ENCODE results near the gene ANKDD1B. TPM values are rescaled to one million over a fixed set of nuclear protein-coding genes. Genes with fewer than 3 reads are reported as not detected.

ANKDD1B gene
- total RNA-seq, 8 experiments from 2014 or later, result 0.08 to 2.6 (median 0.31) TPM; not detected in 2

GRCh38 chr5:75706016-75706415 is 94.8 kb downstream of the ANKDD1B start:
- no peak overlapping the region for H3K4me3 ChIP-seq
- 60 to 100% (median 100%) methylated on average over 1 of the region's 1 CpG; no CpG with 5 or more reads in 2 of the 10 experiments for WGBS, 10 experiments
- ATAC-seq (replicated peaks in 6 of 8), result no peak
- no peak overlapping the region for H3K27ac ChIP-seq
- no peaks in the 10 kb centered on the region for H3K4me1 ChIP-seq (replicated peaks in 1 of 2)
- in situ Hi-C loops (cut with MboI; ENCODE audit: low pct_unique_long_range_greater_than_20kb in 2 of 9, low sequenced_read_pairs in 9 of 9, unreplicated experiment in 9 of 9), result no loop called here

- in situ Hi-C loops (cut with MboI; ENCODE audit: low pct_unique_long_range_greater_than_20kb in 2 of 9, low sequenced_read_pairs in 9 of 9, unreplicated experiment in 9 of 9), result no loop called here
- WGBS, 10 experiments, result 80 to 100% (median 97%) methylated on average over 1 to 3 of the region's 3 CpGs; no CpG with 5 or more reads in 4 of the 10 experiments
- H3K27ac ChIP-seq, result no peak overlapping the region
- no peak overlapping the region for H3K4me3 ChIP-seq
- no peaks in the 10 kb centered on the region for H3K4me1 ChIP-seq (replicated peaks in 1 of 2)
- ATAC-seq (replicated peaks in 6 of 8), result no peak
These were observed 95.5 kb downstream of the ANKDD1B start for GRCh38 chr5:75706775-75707174.

GRCh38 chr5:75707911-75708509 is 96.8 kb downstream of the ANKDD1B start:
- H3K4me3 ChIP-seq, result no peak overlapping the region
- in situ Hi-C loops (cut with MboI; ENCODE audit: low pct_unique_long_range_greater_than_20kb in 2 of 9, low sequenced_read_pairs in 9 of 9, unreplicated experiment in 9 of 9), result no loop called here
- no peak overlapping the region for H3K27ac ChIP-seq
- ATAC-seq (replicated peaks in 6 of 8), result no peak
- WGBS, 10 experiments, result 17 to 100% (median 63%) methylated on average over 1 of the region's 1 CpG; no CpG with 5 or more reads in 4 of the 10 experiments
- H3K4me1 ChIP-seq (replicated peaks in 1 of 2), result no peaks in the 10 kb centered on the region

- H3K4me1 ChIP-seq (replicated peaks in 1 of 2), result no peaks in the 10 kb centered on the region
- no peak overlapping the region for H3K27ac ChIP-seq
- ATAC-seq (replicated peaks in 6 of 8), result no peak
- H3K4me3 ChIP-seq, result no peak overlapping the region
- 78 to 100% (median 100%) methylated on average over 1 of the region's 1 CpG; no CpG with 5 or more reads in 5 of the 10 experiments for whole genome bisulfite sequencing, 10 experiments
- in situ Hi-C loops (cut with MboI; ENCODE audit: low pct_unique_long_range_greater_than_20kb in 2 of 9, low sequenced_read_pairs in 9 of 9, unreplicated experiment in 9 of 9), result no loop called here
These were observed 99.4 kb downstream of the ANKDD1B start for GRCh38 chr5:75710637-75711036.

GRCh38 chr5:75711151-75711550 is 99.9 kb downstream of the ANKDD1B start:
- no peak for ATAC-seq (replicated peaks in 6 of 8)
- Histone ChIP-seq H3K4me1 (replicated peaks in 1 of 2) (peaks cover 0 to 4% of the 10 kb centered on the region in 2 donors), H3K27ac (no peak overlapping the region), H3K4me3 (no peak overlapping the region)
- in situ Hi-C loops (cut with MboI; ENCODE audit: low pct_unique_long_range_greater_than_20kb in 2 of 9, low sequenced_read_pairs in 9 of 9, unreplicated experiment in 9 of 9), result no loop called here
- WGBS, 10 experiments, result 93 to 100% (median 100%) methylated on average over 1 of the region's 1 CpG; no CpG with 5 or more reads in 6 of the 10 experiments

- ATAC-seq (replicated peaks in 6 of 8), result no peak
These were observed 100.8 kb downstream of the ANKDD1B start for GRCh38 chr5:75712091-75712490.

GRCh38 chr5:75716715-75717081 is 105.4 kb downstream of the ANKDD1B start:
- peak; percentile 2 to 17 (median 6) for ATAC-seq (replicated peaks in 6 of 8)
- 0 to 10% (median 2%) methylated on average over 1 to 6 of the region's 7 CpGs; no CpG with 5 or more reads in 2 of the 10 experiments for WGBS, 10 experiments
- Histone ChIP-seq H3K27ac (peak overlapping the region; percentile 58 to 82), H3K4me3 (peak overlapping the region; percentile 58 to 97 (median 76)), H3K4me1 (replicated peaks in 1 of 2) (peaks cover 0 to 7% of the 10 kb centered on the region in 2 donors)
- in situ Hi-C loops (cut with MboI; ENCODE audit: low pct_unique_long_range_greater_than_20kb in 2 of 9, low sequenced_read_pairs in 9 of 9, unreplicated experiment in 9 of 9), result no loop called here

More at GRCh38 chr5:75712091-75712490, 100.8 kb downstream of the ANKDD1B start:
- in situ Hi-C loops (cut with MboI; ENCODE audit: low pct_unique_long_range_greater_than_20kb in 2 of 9, low sequenced_read_pairs in 9 of 9, unreplicated experiment in 9 of 9), result no loop called here
- Histone ChIP-seq H3K27ac (no peak overlapping the region), H3K4me3 (no peak overlapping the region), H3K4me1 (replicated peaks in 1 of 2) (peaks cover 0 to 7% of the 10 kb centered on the region in 2 donors)
- 56 to 100% (median 93%) methylated on average over 1 to 2 of the region's 2 CpGs for WGBS, 10 experiments

GRCh38 chr5:75717082-75717922 is 106.0 kb downstream of the ANKDD1B start, which contains the start of gene POC5:
POC5 (minus strand) TSS chr5:75717437; CDS start chr5:75712937, 4,500 bp downstream.
- WGBS, 10 experiments, result 3 to 51% (median 19%) methylated on average over 1 to 23 of the region's 51 CpGs; no CpG with 5 or more reads in 2 of the 10 experiments
- peak; percentile 93 to 97 (median 96) for ATAC-seq (replicated peaks in 6 of 8)
- in situ Hi-C loops (cut with MboI; ENCODE audit: low pct_unique_long_range_greater_than_20kb in 2 of 9, low sequenced_read_pairs in 9 of 9, unreplicated experiment in 9 of 9), result no loop called here

GRCh38 chr5:75720882-75721281 is 109.6 kb downstream of the ANKDD1B start:
- 60 to 88% (median 80%) methylated on average over 1 to 5 of the region's 5 CpGs; no CpG with 5 or more reads in 3 of the 10 experiments for WGBS, 10 experiments
- Histone ChIP-seq H3K4me3 (no peak overlapping the region), H3K4me1 (replicated peaks in 1 of 2) (peaks cover 0 to 5% of the 10 kb centered on the region in 2 donors), H3K27ac (no peak overlapping the region)
- ATAC-seq (replicated peaks in 6 of 8), result no peak
- in situ Hi-C loops (cut with MboI; ENCODE audit: low pct_unique_long_range_greater_than_20kb in 2 of 9, low sequenced_read_pairs in 9 of 9, unreplicated experiment in 9 of 9), result no loop called here

More at GRCh38 chr5:75717082-75717922, 106.0 kb downstream of the ANKDD1B start, which contains the start of gene POC5:
- H3K27ac ChIP-seq, result peak within 1 kb of the TSS; percentile 58 to 82
- peaks cover 0 to 7% of the 10 kb centered on the region in 2 donors for H3K4me1 ChIP-seq (replicated peaks in 1 of 2)
- peak within 1 kb of the TSS; percentile 58 to 97 (median 76) for H3K4me3 ChIP-seq

Other genes with a start within 250 kb of the ANKDD1B start
- 10 to 100 TPM; 15.4 to 28.0 (median 22.4) TPM for gene CERT1, start 99.8 kb upstream of the ANKDD1B start, total RNA-seq
- 10 to 100 TPM; 16.7 to 46.4 (median 29.9) TPM for gene POLK, start 99.6 kb upstream of the ANKDD1B start, total RNA-seq
- 10 to 100 TPM in 7 of 8 experiments, 1 to 10 TPM in 1; 7.8 to 26.0 (median 20.5) TPM for gene POC5, start 106.0 kb downstream of the ANKDD1B start, total RNA-seq